HG02840 (cell line): Measurements from ENCODE around the gene KEAP1.
"Not testable (repeated sequence)": the region's sequence is repeated elsewhere in the genome, so short reads cannot be mapped to it uniquely, and the experiment has no call there.

Source experiments
- ATAC-seq: cut with Tn5 transposase; IDR thresholded peaks from one replicate; pipeline ENCODE4 v1.9.1; 2021; ENCODE audit warnings: mild to moderate bottlenecking, moderate library complexity, moderate number of reproducible peaks; ENCODE audit not compliant: unreplicated experiment, low FRiP score

Gene KEAP1

DNA sequence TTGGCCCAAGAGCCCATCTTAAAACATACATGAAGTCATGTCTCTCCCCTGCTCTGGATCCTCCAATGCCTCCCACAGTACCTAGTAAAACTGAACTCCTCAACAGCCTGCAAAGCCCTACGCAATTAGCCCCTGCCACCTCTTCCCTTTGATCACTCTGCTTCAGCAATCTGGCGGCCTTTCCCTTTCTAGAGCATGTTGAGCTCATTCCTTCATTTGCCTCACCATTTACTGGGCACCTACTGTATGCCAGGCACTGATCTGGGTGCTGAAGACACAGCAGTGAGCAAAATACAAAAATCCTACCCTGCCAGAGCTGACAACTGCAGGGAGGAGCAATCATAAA lies 2.9 kb downstream of the KEAP1 start:
- ATAC-seq = no peak

- no peak for ATAC-seq
These were observed 3.5 kb downstream of the KEAP1 start for GRCh38 chr19:10499550-10500246.

DNA sequence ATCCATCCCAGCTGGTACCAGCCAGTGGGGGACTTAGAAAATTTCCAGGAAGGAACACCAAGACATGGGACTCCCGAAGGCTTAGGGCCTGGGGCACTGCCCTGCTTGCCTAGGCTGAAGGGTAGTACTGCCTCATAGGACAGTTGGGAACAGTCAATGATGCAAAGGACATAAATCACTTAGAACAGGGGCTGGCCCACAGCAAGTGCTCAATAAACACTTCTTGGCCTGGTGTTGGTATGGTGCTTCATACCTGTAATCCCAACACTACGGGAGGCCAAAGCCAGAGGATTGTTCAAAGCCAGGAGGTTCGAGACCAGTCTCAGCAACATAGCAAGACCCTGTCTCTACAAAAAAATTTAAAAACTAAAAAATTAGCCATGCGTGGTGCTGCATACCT lies 5.8 kb downstream of the KEAP1 start:
- ATAC-seq = no peak

DNA sequence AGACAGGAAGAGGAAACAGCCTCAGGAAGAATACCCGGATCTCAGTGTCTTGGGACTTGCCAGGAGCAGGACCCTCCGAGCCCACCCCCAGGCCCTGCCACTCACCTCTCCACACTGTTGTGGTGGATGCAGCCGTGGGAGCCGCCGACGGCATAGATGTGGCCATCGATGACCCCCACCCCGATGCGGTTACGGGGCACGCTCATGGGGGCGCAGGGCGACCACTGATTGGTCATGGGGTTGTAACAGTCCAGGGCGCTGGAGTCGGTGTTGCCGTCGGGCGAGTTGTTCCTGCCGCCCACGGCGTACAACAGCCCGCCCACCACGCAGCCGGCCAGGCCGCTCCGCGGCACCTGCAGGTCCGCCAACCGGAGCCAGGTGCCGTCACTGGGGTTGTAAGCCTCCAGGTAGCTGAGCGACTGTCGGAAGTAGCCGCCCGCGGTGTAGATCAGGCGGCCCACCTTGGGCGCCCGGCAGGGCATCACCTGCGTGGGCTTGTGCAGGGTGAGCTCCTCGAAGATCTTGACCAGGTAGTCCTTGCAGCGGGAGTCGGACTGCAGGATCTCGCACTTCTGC lies 11.6 kb downstream of the KEAP1 start:
- no peak for ATAC-seq

GRCh38 chr19:10486551-10486950 lies 16.6 kb downstream of the KEAP1 start:
- no peak for ATAC-seq

DNA sequence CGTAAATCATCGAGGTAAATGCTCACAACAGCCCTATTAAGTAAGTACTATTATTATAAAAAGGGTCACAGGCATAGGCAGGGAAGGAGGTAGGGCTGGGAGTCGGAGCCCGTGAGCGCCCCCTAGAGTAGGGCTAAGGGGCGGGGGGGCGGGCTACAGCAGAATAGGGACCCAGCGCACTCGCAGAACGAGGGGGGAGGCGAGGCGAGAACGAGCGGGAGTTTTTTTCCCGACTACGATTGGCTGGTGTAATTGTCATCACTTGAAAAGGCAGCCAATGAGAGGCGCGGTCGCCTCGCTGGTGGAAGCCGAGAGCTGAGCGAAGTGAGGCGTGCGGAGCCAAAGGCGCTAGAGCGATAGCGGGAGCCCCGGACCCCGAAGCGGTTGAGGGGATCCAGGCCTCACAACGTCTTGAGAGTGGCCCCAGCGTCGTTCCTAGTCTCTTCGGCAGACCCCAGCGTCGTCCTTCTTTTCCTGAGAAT lies 24.2 kb downstream of the KEAP1 start:
- ATAC-seq = no peak

DNA sequence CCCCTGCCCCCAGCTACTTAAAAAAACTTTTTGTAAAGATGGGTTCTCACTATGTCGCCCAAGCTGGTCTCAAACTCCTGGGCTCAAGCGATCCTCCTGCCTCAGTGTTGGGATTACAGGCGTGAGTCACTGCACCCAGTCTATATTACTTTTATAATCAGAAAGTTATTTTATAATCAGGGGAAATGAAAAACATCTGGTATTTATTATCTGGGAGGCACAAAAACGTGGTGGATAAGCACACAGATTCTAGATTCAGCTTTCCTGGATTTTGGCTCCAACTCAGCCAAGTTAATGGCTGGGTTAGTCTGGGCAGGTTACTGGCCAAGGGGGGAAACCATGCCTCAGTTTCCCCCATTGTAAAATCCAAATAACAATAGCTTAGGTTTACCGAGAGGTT lies 24.7 kb downstream of the KEAP1 start:
- no peak for ATAC-seq

- no peak for ATAC-seq
These were observed 28.1 kb downstream of the KEAP1 start for GRCh38 chr19:10474962-10475451.

- ATAC-seq = no peak
These were observed 30.0 kb downstream of the KEAP1 start for GRCh38 chr19:10473192-10473591.

GRCh38 chr19:10471909-10472308 lies 31.2 kb downstream of the KEAP1 start:
- ATAC-seq = no peak

DNA sequence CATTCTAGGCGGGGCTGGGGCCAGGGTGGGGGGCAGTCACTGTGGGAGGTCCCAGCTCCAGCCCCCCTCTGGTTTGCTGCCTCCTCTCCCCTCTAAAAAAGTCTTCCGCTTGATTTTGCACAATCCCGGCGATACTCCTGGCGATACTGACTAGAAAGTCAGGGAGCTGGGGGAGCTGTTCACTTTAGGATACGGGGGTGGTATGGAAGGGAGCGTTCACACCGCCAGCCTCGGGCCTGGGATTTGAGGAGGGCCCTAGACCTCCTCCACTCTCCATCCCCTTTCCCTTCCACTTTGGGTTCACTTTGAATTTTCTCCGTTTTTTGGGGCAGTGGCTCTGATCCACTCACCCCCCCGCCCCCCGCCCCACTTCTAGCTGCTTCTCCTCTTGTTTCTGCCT lies 35.0 kb downstream of the KEAP1 start:
- ATAC-seq = no peak

DNA sequence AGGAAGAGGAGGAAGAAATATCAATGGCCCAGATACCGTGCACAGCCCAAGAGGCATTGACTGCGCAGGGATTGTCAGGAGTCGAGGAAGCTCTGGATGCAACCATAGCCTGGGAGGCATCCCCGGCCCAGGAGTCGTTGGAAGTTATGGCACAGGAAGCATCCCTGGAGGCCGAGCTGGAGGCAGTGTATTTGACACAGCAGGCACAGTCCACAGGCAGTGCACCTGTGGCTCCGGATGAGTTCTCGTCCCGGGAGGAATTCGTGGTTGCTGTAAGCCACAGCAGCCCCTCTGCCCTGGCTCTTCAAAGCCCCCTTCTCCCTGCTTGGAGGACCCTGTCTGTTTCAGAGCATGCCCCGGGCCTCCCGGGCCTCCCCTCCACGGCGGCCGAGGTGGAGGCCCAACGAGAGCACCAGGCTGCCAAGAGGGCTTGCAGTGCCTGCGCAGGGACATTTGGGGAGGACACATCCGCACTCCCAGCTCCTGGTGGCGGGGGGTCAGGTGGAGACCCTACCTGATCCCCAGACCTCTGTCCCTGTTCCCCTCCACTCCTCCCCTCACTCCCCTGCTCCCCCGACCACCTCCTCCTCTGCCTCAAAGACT lies 36.0 kb downstream of the KEAP1 start:
- no peak for ATAC-seq

DNA sequence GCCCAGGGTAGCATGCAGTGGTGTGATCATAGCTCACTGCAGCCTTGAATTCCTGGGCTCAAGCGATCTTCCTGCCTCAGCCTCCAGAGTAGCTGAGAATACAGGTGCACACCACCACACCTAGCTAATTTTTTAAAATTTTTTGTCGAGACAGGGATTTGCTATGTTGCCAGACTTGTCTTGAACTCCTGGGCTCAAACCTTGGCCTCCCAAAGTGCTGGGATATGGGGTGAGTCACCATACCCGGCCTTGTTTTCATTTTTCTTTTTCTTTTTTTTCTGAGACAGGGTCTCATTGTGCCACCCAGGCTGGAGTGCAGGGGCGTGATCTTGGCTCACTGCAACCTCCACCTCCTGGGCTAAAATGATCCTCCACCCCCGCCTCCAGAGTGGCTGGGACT lies 38.7 kb downstream of the KEAP1 start:
- ATAC-seq = no peak

DNA sequence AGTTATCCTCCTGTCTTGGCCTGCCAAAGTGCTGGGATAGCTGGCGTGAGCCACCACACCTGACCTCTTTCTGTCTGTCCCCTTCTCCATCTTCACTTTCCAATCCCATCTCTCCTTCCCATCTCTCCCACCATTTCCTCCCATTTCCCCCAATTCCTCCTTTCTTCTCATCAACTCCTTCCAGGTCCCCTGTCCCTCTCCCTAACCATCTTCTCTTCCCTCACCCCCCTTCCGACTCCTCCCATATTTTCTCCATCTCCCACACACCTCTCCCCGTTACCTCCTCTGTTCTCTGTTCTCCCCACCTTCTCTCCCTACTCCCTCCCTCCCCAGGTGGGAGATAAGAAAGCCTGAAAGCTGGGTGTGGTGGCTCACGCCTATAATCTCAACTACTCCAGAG lies 40.6 kb downstream of the KEAP1 start:
- no peak for ATAC-seq

DNA sequence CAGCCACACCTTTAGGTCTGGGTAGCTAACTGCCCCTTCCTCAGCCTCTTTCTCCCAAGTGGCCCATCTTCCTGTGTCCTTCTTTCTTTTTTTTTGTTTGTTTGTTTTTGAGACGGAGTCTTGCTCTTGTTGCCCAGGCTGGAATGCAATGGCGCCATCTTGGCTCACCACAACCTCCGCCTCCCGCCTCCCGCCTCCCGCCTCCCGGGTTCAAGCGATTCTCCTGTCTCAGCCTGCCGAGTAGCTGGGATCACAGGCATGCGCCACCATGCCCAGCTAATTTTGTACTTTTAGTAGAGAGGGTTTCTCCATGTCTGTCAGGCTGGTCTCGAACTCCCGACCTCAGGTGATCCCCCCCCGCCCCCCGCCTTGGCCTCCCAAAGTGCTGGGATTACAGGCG lies 41.1 kb downstream of the KEAP1 start:
- ATAC-seq = not testable (repeated sequence)

GRCh38 chr19:10461047-10461949 lies 41.9 kb downstream of the KEAP1 start:
- peak; percentile 88 for ATAC-seq

DNA sequence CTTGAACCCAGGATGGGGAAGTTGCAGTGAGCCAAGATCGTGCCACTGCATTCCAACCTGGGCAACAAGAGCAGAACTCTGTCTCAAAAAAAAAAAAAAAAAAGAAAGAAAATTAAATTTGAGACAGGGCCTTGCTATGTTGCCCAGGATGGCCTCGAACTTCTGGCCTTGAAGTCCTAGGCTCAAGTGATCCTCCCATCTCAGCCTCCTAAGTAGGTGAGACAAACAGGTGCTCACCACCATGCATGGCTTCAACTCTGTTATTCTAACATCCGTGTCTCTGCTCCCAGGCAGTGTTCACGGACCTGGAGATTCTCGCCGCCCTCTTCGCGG lies 42.5 kb downstream of the KEAP1 start:
- no peak for ATAC-seq

- ATAC-seq = not testable (repeated sequence)
These were observed 44.4 kb downstream of the KEAP1 start for GRCh38 chr19:10458733-10459132.

DNA sequence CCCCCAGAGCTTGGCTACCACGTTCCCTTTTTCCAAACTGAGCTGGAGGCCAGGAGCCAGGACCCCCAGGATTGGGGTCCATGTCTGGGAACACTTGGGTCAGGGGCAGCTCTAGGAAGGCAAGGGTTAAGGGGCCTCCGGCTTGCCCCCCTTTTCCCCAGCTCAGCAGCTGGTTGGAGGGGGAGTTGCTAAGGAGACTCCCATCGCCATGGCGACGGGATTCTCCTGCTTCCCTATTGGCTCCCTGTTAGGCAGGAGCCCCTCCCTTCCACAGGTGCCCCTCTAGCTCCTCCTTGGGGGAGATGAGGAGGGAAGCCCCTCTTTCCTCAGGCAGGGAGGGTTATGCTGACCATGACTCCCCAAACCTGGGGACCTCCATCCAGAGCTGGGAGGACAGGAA lies 48.9 kb downstream of the KEAP1 start:
- no peak for ATAC-seq

GRCh38 chr19:10453852-10454251 lies 49.3 kb downstream of the KEAP1 start:
- ATAC-seq = no peak
